ENCODE results near the gene FBN3.

Gene FBN3

DNA sequence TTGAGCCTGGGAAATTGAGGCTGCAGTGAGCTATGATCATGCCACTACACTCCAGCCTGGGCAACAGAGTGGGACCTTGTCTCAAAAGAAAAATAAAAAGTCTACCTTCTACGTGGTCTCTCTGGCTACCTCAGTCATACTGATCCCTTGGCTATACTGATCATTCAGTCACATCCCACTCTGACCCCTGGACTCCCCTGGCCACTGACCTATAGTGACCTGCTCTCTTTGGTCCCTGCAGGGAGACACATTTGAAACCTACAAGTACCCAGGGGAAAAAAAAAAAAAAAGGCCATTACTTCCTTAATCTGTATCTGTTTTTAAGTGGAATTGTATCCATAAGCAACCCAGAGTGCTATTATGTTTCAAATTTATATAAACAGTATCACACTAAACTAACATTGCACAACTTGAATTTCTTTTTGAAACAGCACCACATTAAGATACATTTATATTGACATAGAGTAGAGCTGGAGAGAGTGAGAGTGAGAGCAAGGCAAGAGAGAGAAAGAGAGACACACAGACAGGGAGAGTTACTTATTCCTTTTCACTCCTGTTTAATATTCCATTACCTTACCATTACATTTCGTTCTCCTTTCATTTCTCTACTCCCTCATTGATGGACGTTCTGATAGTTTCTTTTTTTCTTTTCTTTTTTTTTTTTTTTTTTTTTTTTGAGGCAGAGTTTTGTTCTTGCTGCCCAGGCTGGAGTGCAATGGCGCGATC lies 36.1 kb upstream of the FBN3 start:
- ChIA-PET CTCF (no interaction called here), POLR2A (no interaction called here)

DNA sequence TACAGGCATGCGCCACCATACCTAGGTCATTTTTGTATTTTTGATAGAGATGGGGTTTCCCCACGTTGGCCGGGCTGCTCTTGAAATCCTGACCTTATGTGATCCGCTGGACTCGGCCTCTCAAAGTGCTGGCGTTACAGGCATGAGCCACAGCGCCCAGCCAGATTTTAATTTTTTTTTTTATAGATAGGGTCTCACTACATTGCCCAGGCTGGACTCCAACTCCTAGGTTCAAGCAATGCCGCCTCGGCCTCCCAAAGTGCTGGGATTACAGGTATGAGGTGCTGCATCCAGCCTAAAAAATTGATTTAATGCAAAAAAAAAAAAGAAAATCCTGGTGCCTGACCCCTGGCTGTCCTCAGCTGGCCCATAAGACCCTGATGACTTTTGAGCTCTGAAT lies 34.9 kb upstream of the FBN3 start:
- ChIA-PET CTCF (no interaction called here), POLR2A (no interaction called here)
- TF ChIP-seq FOXA1 (IDR thresholded peaks at IDR 0.05) (no peak), ZNF384 (IDR thresholded peaks at IDR 0.05) (no peak), L3MBTL2 (conservative IDR thresholded peaks at IDR 0.05) (no peak), SUZ12 (IDR thresholded peaks at IDR 0.05) (no peak), ELF4 (IDR thresholded peaks at IDR 0.05) (no peak), FOXM1 (IDR thresholded peaks at IDR 0.05; ENCODE audit: borderline replicate concordance) (no peak), CTBP1 (IDR thresholded peaks at IDR 0.05; ENCODE audit: borderline replicate concordance) (no peak), BHLHE40 (IDR thresholded peaks at IDR 0.05; ENCODE audit: borderline replicate concordance) (no peak), FOXK2 (IDR thresholded peaks at IDR 0.05) (no peak), NFRKB (IDR thresholded peaks at IDR 0.05) (no peak), HDGF (IDR thresholded peaks at IDR 0.05; ENCODE audit: borderline replicate concordance) (no peak), ARNT (IDR thresholded peaks at IDR 0.05) (no peak), TARDBP (IDR thresholded peaks at IDR 0.05) (no peak), LEF1 (IDR thresholded peaks at IDR 0.05; ENCODE audit: borderline replicate concordance) (no peak), SP1 (IDR thresholded peaks at IDR 0.05) (no peak)
- TF ChIP-seq, protein P1, sequence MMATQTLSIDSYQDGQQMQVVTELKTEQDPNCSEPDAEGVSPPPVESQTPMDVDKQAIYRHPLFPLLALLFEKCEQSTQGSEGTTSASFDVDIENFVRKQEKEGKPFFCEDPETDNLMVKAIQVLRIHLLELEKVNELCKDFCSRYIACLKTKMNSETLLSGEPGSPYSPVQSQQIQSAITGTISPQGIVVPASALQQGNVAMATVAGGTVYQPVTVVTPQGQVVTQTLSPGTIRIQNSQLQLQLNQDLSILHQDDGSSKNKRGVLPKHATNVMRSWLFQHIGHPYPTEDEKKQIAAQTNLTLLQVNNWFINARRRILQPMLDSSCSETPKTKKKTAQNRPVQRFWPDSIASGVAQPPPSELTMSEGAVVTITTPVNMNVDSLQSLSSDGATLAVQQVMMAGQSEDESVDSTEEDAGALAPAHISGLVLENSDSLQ (IDR thresholded peaks at IDR 0.05): no peak
- DNase-seq (ENCODE audit: extremely low spot score): no peak

More for the DNA sequence above, 36.1 kb upstream of the FBN3 start:
- no peak for TF ChIP-seq FOXM1 (IDR thresholded peaks at IDR 0.05; ENCODE audit: borderline replicate concordance)
- TF ChIP-seq ELF4 (IDR thresholded peaks at IDR 0.05): no peak
- TF ChIP-seq ZNF384 (IDR thresholded peaks at IDR 0.05): no peak
- no peak for DNase-seq (ENCODE audit: extremely low spot score)

DNA sequence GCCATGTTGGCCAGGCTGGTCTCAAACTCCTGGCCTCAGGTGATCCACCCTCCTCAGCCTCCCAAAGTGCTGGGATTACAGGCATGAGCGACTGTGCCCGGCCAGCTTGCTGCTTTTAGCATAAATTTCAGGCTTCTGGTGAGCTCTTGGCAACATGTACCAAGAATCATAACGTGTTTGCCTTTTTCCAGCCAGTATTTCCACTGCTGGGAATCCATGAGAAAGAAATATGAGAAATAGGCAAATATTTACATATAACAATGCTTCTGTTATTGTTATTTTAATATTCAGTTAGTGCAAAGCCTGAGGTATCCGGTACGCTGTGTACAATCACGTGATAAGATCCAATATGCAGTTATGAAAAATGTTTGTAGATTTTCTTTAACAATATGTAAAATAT lies 30.6 kb upstream of the FBN3 start:
- POLR2A ChIA-PET: no interaction called here

DNA sequence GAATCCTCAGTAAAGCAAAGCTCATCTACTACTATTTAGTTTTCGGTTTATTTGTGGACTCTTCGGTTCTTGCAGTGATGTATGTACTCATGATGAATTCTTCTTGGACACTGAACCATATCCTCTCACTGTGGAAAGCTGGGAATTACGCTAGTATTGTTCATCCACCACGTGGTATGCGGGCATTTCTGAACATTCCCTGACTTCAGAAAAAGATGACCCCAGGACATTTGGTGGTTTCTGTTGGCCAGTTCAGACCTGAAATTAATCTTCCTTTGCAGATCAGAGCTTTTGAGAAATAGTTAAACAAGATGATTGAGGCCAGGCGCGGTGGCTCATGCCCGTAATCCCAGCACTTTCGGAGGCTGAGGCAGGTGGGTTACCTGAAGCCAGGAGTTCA lies 25.3 kb upstream of the FBN3 start:
- POLR2A ChIA-PET: interaction anchor here (1.1 kb wide), 1 partner anchor 35 kb away, joined by 3 read pairs; the partner anchor contains the start of gene CERS4
- CTCF ChIA-PET: no interaction called here
- DNase-seq (ENCODE audit: extremely low spot score): no peak
- TF ChIP-seq FOXA1 (IDR thresholded peaks at IDR 0.05) (no peak), FOXK2 (IDR thresholded peaks at IDR 0.05) (no peak), CTBP1 (IDR thresholded peaks at IDR 0.05; ENCODE audit: borderline replicate concordance) (no peak), ELF4 (IDR thresholded peaks at IDR 0.05) (no peak), NFRKB (IDR thresholded peaks at IDR 0.05) (no peak), LEF1 (IDR thresholded peaks at IDR 0.05; ENCODE audit: borderline replicate concordance) (no peak), HDGF (IDR thresholded peaks at IDR 0.05; ENCODE audit: borderline replicate concordance) (no peak), SUZ12 (IDR thresholded peaks at IDR 0.05) (no peak), BHLHE40 (IDR thresholded peaks at IDR 0.05; ENCODE audit: borderline replicate concordance) (no peak), L3MBTL2 (conservative IDR thresholded peaks at IDR 0.05) (no peak), TARDBP (IDR thresholded peaks at IDR 0.05) (no peak)

More for the DNA sequence above, 30.6 kb upstream of the FBN3 start:
- no peak for DNase-seq (ENCODE audit: extremely low spot score)
- TF ChIP-seq ZNF384 (IDR thresholded peaks at IDR 0.05): no peak
- no peak for TF ChIP-seq CTBP1 (IDR thresholded peaks at IDR 0.05; ENCODE audit: borderline replicate concordance)
- CTCF ChIA-PET: no interaction called here

DNA sequence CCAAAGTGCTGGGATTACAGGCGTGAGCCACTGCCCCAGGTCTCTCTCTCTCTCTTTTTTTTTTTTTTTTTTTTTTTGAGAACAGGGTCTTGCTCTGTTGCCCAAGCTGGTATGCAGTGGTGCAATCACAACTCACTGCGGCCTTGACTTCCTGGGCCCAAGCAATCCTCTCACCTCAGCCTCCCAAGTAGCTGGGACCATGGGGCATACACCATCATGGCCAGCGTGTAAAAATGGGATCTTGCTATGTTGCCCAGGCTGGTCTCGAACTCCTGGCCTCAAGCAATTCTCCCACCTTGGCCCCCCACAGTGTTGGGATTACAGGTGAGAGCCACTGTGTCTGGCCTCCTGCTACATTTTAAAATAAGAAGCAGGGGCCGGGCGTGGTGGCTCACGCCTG lies 19.1 kb upstream of the FBN3 start:
- TF ChIP-seq LEF1 (IDR thresholded peaks at IDR 0.05; ENCODE audit: borderline replicate concordance) (no peak), BHLHE40 (IDR thresholded peaks at IDR 0.05; ENCODE audit: borderline replicate concordance) (no peak), L3MBTL2 (conservative IDR thresholded peaks at IDR 0.05) (no peak), FOXM1 (IDR thresholded peaks at IDR 0.05; ENCODE audit: borderline replicate concordance) (no peak), HDGF (IDR thresholded peaks at IDR 0.05; ENCODE audit: borderline replicate concordance) (no peak), NFRKB (IDR thresholded peaks at IDR 0.05) (no peak), ZNF384 (IDR thresholded peaks at IDR 0.05) (no peak), CTBP1 (IDR thresholded peaks at IDR 0.05; ENCODE audit: borderline replicate concordance) (no peak), ELF4 (IDR thresholded peaks at IDR 0.05) (no peak), SP1 (IDR thresholded peaks at IDR 0.05) (no peak), FOXK2 (IDR thresholded peaks at IDR 0.05) (no peak), FOXA1 (IDR thresholded peaks at IDR 0.05) (no peak), ARNT (IDR thresholded peaks at IDR 0.05) (no peak), TARDBP (IDR thresholded peaks at IDR 0.05) (no peak), SUZ12 (IDR thresholded peaks at IDR 0.05) (no peak)
- TF ChIP-seq, protein P1 (IDR thresholded peaks at IDR 0.05): no peak
- ChIA-PET POLR2A (no interaction called here), CTCF (no interaction called here)
- DNase-seq (ENCODE audit: extremely low spot score): no peak

DNA sequence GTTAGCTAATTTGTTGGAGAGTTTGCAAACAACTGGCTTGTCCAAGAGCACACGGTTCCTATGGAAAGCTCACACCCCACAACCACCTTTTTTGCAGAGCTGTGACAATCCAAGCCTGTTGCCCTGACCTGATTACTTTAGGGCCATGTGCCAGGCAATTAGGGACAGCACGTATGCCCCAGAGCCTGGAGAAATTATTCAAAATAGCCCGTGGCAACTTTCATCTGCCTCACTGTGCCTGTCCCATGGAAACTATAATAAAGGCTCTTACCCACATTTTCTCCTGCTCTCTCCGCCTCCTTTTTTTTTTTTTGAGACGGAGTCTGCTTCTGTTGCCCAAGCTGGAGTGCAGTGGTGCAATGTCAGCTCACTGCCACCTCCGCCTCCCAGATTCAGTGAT lies 18.6 kb upstream of the FBN3 start:
- DNase-seq (ENCODE audit: extremely low spot score): no peak
- CTCF ChIA-PET: no interaction called here
- POLR2A ChIA-PET: no interaction called here

More for the DNA sequence above, 18.6 kb upstream of the FBN3 start:
- TF ChIP-seq TARDBP (IDR thresholded peaks at IDR 0.05) (no peak), SP1 (IDR thresholded peaks at IDR 0.05) (no peak), CTBP1 (IDR thresholded peaks at IDR 0.05; ENCODE audit: borderline replicate concordance) (no peak), LEF1 (IDR thresholded peaks at IDR 0.05; ENCODE audit: borderline replicate concordance) (no peak), NFRKB (IDR thresholded peaks at IDR 0.05) (no peak), FOXA1 (IDR thresholded peaks at IDR 0.05) (no peak), L3MBTL2 (conservative IDR thresholded peaks at IDR 0.05) (no peak), FOXM1 (IDR thresholded peaks at IDR 0.05; ENCODE audit: borderline replicate concordance) (no peak), ZNF384 (IDR thresholded peaks at IDR 0.05) (no peak), SUZ12 (IDR thresholded peaks at IDR 0.05) (no peak), ARNT (IDR thresholded peaks at IDR 0.05) (no peak), ELF4 (IDR thresholded peaks at IDR 0.05) (no peak), FOXK2 (IDR thresholded peaks at IDR 0.05) (no peak), HDGF (IDR thresholded peaks at IDR 0.05; ENCODE audit: borderline replicate concordance) (no peak), BHLHE40 (IDR thresholded peaks at IDR 0.05; ENCODE audit: borderline replicate concordance) (no peak)
- TF ChIP-seq, protein P1 (IDR thresholded peaks at IDR 0.05): no peak
